Osteoblast (primary cell): ENCODE data around the gene TMEM258. TPM values are rescaled to one million over a fixed set of nuclear protein-coding genes. Genes with fewer than 3 reads are reported as not detected.

ENCODE experiments used
- DNase-seq: peaks from one replicate; pipeline ENCODE4 v3.0.0; 2011; ENCODE audit warnings: low spot score, mixed read lengths; ENCODE audit not compliant: insufficient read length; ENCODE audit errors: missing footprints
- H2AFZ ChIP-seq: 2 replicates; pipeline ENCODE4 v1.6.0; 2011; ENCODE audit warnings: mild to moderate bottlenecking, low read length
- H3K27ac ChIP-seq: 2 replicates; pipeline ENCODE4 v1.5.1; 2011; ENCODE audit warnings: mild to moderate bottlenecking, low read depth, low read length, moderate library complexity
- H3K27me3 ChIP-seq: 2 replicates; pipeline ENCODE4 v1.6.0; 2012; ENCODE audit warnings: mild to moderate bottlenecking, control low read depth, inconsistent platforms, low read length, moderate library complexity; ENCODE audit not compliant: insufficient read depth
- H3K36me3 ChIP-seq: 2 replicates; pipeline ENCODE4 v1.5.1; 2011; ENCODE audit warnings: mild to moderate bottlenecking, low read length, control low read depth, moderate library complexity; ENCODE audit not compliant: insufficient read depth
- H3K4me1 ChIP-seq: 2 replicates; pipeline ENCODE4 v1.5.1; 2011; ENCODE audit warnings: mild to moderate bottlenecking, low read length, control low read depth, moderate library complexity; ENCODE audit not compliant: insufficient read depth
- H3K4me2 ChIP-seq: 2 replicates; pipeline ENCODE4 v1.6.0; 2011; ENCODE audit warnings: mild to moderate bottlenecking, low read length; ENCODE audit not compliant: insufficient read depth
- H3K4me3 ChIP-seq: fragments of 200-600 bp; sonication (generic); 3 replicates; pipeline ENCODE4 v1.5.1; 2012; ENCODE audit warnings: mild to moderate bottlenecking, low read length, inconsistent platforms; ENCODE audit not compliant: insufficient read depth
- H3K79me2 ChIP-seq: 2 replicates; pipeline ENCODE4 v1.6.0; 2012; ENCODE audit warnings: mild to moderate bottlenecking, low read length, control low read depth, inconsistent platforms; ENCODE audit not compliant: insufficient read depth
- H3K9me3 ChIP-seq: 2 replicates; pipeline ENCODE4 v1.5.1; 2011; ENCODE audit warnings: low read depth, low read length, control low read depth
- H4K20me1 ChIP-seq: 2 replicates; pipeline ENCODE4 v1.6.0; 2012; ENCODE audit warnings: mild to moderate bottlenecking, low read length, control low read depth; ENCODE audit not compliant: insufficient read depth
- total RNA-seq: library from RNA; depleted of rRNA; stranded (reverse); fragments of >200 nt; gene quantifications from 2 replicates; pipeline ENCODE4 v1.2.3, GENCODE V29; 2012
- TF ChIP-seq, protein P1 (sequence below): IDR thresholded peaks from 2 replicates; pipeline ENCODE4 v1.5.1; 2011; ENCODE audit warnings: mild to moderate bottlenecking, low read depth, low read length, moderate library complexity; ENCODE audit errors: extremely low read depth

The TMEM258 gene
- total RNA-seq, 1 donor = 63.3 TPM

GRCh38 chr11:61815790-61816735 is 23.7 kb upstream of the TMEM258 start:
- H3K36me3 ChIP-seq = peaks cover 9% of the 10 kb centered on the region
- H3K9me3 ChIP-seq = no peaks in the 10 kb centered on the region
- peaks cover 34% of the 10 kb centered on the region for H3K4me1 ChIP-seq
- peak overlapping the region; percentile 92 for H3K4me3 ChIP-seq
- H3K4me2 ChIP-seq = peak overlapping the region; percentile 98
- H3K27me3 ChIP-seq = no peaks in the 10 kb centered on the region
- peaks cover 11% of the 10 kb centered on the region for H3K79me2 ChIP-seq
- no peaks in the 10 kb centered on the region for H4K20me1 ChIP-seq
- peak overlapping the region; percentile 96 for H2AFZ ChIP-seq
- peak; percentile 93 for DNase-seq
- TF ChIP-seq, protein P1, sequence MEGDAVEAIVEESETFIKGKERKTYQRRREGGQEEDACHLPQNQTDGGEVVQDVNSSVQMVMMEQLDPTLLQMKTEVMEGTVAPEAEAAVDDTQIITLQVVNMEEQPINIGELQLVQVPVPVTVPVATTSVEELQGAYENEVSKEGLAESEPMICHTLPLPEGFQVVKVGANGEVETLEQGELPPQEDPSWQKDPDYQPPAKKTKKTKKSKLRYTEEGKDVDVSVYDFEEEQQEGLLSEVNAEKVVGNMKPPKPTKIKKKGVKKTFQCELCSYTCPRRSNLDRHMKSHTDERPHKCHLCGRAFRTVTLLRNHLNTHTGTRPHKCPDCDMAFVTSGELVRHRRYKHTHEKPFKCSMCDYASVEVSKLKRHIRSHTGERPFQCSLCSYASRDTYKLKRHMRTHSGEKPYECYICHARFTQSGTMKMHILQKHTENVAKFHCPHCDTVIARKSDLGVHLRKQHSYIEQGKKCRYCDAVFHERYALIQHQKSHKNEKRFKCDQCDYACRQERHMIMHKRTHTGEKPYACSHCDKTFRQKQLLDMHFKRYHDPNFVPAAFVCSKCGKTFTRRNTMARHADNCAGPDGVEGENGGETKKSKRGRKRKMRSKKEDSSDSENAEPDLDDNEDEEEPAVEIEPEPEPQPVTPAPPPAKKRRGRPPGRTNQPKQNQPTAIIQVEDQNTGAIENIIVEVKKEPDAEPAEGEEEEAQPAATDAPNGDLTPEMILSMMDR = no peak
- peak overlapping the region; percentile 93 for H3K27ac ChIP-seq

DNA sequence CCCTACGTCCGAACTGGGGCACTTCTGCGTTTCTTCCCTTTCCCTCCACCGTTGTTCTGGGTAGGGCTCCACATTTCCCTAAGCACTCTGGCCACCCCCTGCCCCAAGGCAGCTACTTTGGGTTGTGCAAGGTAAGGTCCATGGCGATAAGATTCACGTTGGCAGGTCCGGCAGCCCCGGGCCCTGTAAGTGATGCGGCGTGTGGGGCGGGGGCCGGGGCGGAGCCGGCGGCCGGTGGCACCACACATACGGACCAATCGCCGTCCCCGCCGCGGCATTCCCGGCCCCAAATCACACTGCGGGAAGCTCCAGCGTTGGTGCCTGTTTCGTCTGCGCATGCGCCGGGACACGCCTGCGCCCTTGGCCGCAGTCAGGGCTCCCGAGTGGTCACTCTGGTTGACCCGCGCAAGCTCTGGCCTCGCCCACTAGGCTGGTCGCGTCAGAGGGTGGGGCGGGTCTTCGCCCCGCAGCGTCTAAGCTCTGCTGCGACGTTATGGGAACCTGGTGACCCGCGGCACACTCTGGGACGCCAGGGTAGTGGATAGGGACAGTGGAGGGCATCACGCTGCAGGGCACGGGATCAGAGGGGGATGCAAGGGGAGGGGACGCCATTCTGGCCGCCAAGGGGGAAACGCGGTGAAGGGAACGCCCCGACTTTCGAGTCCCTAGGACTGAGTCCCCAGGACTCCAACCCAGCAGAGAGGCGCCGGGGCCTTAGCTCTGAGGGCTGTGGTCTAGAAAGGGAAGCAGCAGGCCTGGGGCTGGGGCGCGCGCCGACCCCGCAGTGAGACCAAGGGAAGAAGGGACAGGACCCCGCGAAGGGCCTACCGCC is 22.8 kb upstream of the TMEM258 start:
- Histone ChIP-seq H3K79me2 (peaks cover 11% of the 10 kb centered on the region), H3K4me1 (peaks cover 25% of the 10 kb centered on the region), H3K36me3 (peaks cover 10% of the 10 kb centered on the region), H4K20me1 (no peaks in the 10 kb centered on the region), H3K4me3 (peak overlapping the region; percentile 92), H2AFZ (peak overlapping the region; percentile 96), H3K27me3 (no peaks in the 10 kb centered on the region), H3K27ac (peak overlapping the region; percentile 93), H3K4me2 (peak overlapping the region; percentile 98), H3K9me3 (no peaks in the 10 kb centered on the region)
- DNase-seq = peak; percentile 100
- TF ChIP-seq, protein P1 = no peak

DNA sequence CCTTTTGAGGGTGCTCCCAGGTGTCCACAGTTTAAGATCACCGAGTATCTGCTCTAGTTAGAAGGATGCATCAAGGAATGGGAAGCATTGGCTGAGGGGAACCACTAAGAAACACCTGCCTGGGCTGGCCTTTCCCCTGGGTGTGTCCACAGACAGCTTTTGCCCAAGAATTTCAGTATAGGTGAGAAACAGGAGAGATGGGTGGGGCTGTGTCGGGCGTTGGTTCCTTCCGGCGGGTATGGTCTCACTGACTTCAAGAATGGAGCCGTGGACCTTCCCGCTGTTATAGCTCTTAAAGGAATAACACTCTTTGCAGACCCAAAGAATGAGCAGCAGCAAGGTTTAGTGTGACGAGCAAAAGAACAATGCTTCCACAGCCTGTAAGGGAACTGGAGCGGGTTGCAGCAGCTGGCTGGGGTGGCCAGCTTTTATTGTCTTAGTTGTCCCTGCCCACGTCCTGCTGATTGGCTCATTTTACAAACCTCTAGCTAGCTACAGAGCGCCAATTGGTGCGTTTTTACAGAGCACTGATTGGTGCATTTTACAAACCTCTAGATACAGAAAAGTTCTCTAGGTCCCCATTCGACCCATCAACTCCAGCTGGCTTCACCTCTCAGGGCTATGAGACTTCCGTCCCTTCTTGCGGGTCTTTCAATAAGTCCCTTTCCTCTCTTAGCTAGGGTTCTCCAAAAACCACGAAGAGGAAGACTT is 22.0 kb upstream of the TMEM258 start:
- Histone ChIP-seq H3K4me2 (peak overlapping the region; percentile 98), H4K20me1 (no peaks in the 10 kb centered on the region), H3K36me3 (peaks cover 17% of the 10 kb centered on the region), H3K4me1 (peaks cover 21% of the 10 kb centered on the region), H3K27me3 (no peaks in the 10 kb centered on the region), H3K4me3 (peak overlapping the region; percentile 92), H3K79me2 (peaks cover 11% of the 10 kb centered on the region), H3K27ac (peak overlapping the region; percentile 93), H3K9me3 (no peaks in the 10 kb centered on the region), H2AFZ (peak overlapping the region; percentile 96)
- TF ChIP-seq, protein P1 = no peak
- DNase-seq = no peak
